Epidermal melanocyte (primary cell): Measurements from ENCODE around the gene TMTC1.
"Not testable (repeated sequence)": the region's sequence is repeated elsewhere in the genome, so short reads cannot be mapped to it uniquely, and the experiment has no call there.

Experiments
- DNase-seq: peaks from one replicate; pipeline ENCODE4 v3.0.0; 2011; ENCODE audit warnings: low spot score; ENCODE audit not compliant: insufficient read length

TMTC1 gene

DNA sequence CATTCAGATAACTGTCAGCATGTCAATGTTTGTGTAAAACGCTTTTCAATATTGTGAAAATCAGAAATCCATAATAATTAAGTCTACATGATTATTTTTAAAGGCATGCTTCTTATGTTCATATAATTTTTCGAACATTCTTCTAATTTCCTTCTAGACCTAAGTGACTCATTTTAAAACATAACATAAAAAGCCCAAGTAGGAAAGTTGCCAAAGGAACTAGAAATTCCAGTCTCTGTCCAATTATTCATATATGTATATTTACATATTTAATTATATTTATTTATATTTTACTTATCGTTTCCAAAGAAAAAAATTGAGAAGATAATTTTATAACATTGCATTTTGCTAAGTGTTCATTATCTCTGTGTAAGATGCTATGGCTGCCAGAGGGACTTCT lies 110.4 kb downstream of the TMTC1 start:
- DNase-seq, result no peak

GRCh38 chr12:29672580-29672979 lies 111.2 kb downstream of the TMTC1 start:
- DNase-seq, result no peak

DNA sequence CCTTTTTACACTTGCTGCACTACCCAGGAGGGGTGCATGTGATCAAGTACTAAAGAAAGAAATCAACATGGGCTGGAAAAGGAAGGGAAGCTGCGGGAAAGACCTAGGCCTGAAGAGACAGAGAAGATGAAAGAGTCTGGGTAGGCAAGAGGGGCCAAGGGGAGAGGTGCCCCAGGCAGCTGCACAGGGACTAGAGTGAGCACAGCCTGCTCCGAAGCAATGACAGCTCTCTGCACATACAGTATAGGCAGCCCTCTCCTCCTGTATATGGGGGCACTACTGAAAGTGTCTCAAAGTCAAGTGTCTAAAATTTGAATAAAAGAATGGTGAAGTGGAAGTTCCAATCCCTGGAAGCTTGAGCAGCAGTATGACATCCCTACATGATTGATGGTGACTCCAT lies 112.0 kb downstream of the TMTC1 start:
- no peak for DNase-seq

DNA sequence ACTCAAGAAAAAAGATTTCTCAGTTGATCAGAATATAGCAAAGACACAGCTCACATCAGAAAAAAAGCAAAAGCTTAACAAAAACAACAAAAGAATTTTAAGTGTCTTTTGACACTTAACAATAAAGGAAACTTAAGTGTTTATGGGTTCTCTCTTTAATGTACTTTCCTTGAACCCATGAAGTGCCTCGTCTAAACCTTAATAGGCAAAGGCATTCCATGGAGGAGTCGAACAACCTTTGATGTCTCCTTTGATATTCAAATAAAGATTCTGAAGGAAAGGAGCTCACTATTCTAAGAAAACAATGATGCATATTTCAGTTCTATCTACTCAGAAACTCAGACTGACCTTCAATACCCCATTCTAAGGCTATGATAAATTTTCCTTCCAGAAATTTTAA lies 116.7 kb downstream of the TMTC1 start:
- no peak for DNase-seq

- DNase-seq, result no peak
Observed at GRCh38 chr12:29665107-29665506, 118.6 kb downstream of the TMTC1 start.

DNA sequence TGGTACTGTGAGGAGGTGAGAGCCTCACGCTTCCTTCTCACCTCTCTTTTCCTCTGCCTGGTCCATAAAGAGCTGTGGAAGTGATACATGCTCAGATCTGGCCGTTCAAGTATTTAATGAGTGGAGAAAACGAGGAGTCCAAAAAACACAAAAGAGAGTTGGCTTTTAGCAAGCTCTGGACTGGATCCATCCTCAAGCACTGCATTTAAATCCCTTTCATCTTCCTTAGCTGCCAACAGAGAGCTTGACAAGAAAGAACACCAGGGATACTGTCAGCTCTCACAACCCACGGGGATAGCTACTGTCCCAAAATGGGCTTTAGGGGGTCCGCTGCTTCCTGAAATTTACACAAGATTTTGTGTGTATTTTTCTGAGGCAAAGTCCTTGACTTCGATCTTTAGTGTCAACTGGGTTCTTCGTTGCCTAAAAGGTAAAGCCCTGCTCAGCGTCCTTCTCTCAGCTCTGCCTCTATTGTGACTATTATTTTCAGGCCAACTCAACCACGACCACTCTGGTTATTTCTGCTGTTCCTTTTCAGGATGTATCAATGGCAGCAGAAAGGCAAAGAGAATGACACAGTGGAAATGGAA lies 120.9 kb downstream of the TMTC1 start:
- no peak for DNase-seq

DNA sequence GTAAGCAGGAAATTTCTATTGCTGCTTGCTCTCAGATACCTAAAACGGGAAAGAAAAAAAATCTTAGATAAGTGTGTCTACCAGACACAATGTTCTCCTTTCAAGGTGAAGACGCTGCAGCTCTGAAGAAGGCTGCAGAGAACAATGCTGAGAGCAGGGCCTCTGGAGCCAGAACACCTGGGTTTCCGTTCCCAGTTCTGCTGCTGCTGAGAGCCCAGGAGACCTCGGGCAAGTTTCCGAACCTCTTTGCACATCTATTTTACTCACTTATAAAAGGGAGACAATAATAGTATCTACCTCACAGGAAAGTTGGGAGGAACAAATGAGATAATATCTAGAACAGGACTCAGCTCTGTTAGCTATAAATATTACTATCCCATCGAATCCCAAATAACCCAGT lies 122.9 kb downstream of the TMTC1 start:
- no peak for DNase-seq

GRCh38 chr12:29656762-29657538 lies 126.8 kb downstream of the TMTC1 start:
- DNase-seq, result no peak

GRCh38 chr12:29655861-29656260 lies 127.9 kb downstream of the TMTC1 start:
- DNase-seq, result no peak

- DNase-seq, result no peak
Observed at GRCh38 chr12:29653286-29653685, 130.5 kb downstream of the TMTC1 start.

- DNase-seq, result no peak
Observed at GRCh38 chr12:29650371-29650770, 133.4 kb downstream of the TMTC1 start.

DNA sequence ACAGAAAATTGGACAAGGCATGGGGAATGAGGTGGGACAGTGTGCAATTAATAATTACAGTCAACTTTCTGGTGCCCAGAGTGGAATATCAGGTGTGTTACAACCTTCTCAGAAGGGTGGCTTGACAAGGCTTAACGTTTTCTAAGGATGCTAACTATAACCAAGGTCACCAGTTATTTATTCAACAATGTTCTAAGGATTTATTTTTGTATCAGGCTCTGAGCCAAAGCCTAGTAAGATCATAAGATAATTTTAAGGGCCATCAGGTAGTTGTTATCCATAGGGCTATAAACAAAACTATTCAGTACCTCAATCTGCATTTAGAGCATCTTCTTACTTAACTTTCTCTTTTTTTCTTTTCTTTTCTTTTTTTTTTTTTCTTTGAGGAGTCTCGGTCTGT lies 134.0 kb downstream of the TMTC1 start:
- DNase-seq, result no peak

DNA sequence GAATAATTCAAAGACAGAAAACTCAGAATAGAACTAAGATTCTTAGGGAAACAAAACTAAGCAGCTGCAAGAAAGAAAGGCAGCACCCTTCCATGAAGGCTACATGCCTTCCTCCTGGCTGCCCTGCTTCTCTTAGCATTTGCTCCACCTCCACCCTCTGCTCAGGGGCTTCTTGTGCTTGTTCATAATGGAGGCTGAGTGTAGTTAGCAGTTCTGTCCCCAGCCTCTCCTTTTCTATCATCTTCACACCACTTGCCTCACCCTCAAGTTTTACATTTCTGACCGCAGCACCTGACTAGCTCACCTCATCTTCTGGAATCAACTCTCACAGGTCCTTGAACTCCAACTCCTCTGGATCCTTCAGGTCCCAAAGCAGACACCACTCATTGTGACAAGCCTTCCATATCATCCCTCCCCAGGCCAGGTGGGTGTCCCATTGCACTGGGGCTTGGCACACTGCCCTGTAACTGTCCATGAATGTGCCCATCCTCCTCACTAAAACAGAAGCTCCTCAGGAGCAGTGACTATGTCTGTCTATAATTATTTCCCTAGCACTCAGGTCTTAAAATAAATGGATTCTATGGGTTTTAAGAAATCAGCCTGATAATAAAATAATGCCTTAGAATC lies 139.1 kb downstream of the TMTC1 start:
- no peak for DNase-seq

DNA sequence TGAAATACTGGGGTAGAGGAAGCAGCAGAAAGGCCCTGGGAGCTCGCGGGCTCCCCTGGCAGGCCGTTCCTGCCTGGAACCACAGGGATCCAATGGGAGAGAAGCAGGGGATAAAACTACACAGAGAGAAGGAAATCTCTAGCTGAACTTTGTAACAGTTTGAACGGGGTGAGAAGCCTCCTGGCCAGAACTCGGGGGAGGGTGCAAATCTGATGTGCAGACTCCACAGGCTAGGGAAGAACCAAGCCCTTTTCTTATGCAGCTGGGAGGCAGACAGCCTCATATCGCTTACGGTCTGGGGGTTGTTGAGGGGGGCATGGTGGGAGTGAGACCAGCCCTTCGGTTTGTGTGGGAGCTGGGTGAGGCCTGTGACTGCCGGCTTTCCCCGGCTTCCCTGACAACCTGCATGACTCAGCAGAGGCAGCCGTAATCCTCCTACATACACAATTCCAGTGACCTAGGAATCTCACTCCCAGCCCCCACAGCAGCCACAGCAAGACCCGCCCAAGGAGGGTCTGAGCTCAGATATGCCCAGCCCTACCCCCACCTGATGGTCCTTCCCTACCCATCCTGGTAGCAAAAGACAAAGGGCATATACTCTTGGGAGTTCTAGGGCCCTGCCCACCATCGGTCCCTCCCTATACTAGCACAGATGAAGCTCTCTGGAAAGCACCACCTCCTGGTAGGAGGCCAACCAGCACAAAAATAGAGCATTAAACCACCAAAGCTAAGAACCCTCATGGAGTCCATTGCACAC lies 143.0 kb downstream of the TMTC1 start:
- no peak for DNase-seq

DNA sequence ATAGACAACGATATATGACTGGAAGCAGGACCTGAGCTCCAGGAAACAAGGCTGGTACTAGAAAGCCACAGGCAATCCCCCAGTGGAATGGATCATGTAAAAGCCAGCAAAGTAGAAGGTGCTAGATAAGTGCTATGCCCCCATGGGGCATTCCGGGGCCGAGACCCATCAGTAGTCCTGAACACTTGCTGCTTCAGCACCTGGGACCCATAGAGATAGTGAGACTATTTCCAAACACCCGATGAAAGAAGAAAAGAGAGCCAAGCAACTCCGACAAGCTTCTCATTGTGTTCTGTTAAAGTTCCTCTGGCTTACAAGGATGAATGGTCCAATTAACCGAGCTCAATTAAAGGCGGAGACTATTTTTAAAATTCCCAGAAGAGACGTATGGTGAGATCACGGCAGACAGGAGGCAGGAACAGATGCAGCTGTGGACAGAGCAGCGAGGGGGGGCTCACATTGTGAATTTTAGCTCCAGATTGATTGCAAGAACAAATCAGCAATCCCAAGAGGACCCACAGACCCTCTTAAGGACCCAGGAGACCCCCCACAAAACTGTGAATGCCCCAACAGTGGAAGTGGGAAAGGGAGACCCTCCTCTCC lies 143.7 kb downstream of the TMTC1 start:
- DNase-seq, result no peak

- DNase-seq, result no peak
Observed at GRCh38 chr12:29638528-29638927, 145.2 kb downstream of the TMTC1 start.

GRCh38 chr12:29634057-29634456 lies 149.7 kb downstream of the TMTC1 start:
- DNase-seq, result no peak

DNA sequence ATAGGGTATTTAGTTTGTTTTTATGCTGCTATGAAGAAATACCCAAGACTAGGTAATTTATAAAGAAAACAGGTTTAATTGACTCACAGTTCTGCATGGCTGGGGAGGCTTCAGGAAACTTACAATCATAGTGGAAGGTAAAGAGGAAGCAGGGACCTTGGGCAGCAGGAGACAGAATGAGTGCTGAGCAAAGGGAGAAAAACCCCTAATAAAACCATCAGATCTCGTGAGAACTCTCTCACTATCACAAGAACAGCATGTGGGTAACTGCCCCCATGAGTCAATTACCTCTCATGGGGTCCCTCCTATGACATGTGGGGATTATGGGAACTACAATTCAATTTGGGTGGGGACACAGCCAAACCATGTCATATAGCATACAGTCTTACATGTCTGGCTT lies 153.6 kb downstream of the TMTC1 start:
- DNase-seq, result not testable (repeated sequence)

DNA sequence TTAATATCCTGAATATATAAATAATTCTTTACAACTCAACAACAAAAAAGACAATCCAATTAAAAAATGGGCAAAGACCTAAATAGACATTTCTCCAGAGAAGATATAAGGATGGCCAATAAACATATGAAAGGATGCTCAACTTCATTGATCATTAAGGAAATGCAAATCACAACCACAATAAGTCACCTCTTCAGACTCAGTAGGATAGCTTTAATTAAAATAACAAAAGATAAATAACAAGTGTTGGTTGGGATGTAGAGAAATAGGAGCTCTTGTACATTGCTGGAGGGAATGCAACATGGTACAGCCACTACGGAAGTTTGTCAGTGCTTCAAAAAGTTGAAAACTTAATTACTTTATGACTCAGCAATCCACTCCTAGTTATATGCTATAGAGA lies 156.5 kb downstream of the TMTC1 start:
- no peak for DNase-seq

DNA sequence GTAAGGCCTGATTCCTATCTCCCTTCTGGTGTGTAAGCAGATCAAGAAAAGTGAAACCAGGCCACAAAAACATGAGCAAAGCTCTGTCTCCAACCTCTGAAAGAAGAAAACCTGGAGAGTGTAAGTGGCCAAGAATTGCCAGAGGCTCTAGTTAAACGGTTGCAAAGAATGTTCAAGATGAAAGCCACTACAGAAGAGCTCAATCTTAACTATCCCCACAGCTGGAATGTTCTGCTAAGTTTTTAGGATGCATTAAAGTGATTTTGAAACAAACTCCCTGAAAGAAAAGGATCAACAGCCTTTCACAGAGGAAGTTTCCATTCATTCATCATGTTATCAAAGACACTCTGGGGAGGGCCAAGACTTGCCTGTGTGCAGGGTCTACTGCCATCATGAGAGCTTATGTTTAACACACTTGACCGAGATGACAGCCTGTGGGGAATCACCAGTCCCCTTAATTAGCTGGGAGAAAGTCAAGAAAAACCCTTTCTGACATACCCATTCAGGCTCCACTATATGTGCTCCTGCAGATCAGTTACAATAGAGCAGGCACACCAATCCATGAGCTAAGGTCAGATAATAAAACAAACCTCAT lies 158.3 kb downstream of the TMTC1 start:
- no peak for DNase-seq

DNA sequence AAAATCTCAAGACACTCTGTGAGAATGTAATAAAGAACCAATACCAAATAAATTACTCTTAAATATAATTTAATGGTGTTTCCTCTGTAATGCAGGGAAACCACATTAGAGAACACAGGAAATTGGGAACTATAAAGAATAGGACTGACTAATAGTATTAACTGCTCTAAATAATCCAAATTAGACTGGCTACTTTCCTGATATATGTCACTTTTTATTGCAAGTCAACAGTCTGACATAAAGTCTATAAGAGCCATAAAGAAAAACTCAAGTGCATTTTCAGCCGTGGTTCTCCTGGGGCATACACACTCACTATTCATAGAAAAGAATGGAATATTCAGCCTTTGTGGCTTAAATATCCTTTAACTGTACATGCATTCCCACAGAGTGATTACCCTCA lies 161.5 kb downstream of the TMTC1 start:
- no peak for DNase-seq
